ENCODE data around the gene WDR59.

DNA sequence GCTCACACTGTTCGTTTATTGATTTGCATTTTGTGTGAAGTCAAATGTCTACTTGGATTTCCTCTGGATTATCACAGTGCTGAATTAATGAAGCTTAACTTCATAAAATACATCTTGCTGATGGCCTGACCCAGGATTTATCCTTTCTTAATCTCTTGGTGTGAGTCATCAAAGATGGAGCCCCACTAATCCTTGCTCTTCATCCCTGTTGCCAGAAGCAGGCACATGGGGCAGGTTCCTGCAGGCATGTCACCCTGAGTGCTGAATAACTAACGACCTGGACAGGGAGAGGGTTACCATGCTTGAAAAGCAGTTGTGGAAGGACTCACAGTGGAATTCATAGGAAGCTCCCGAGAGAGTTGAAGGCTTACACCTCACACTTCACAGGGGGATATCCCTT, 154.3 kb downstream of the WDR59 start:
- TF ChIP-seq, protein P1, sequence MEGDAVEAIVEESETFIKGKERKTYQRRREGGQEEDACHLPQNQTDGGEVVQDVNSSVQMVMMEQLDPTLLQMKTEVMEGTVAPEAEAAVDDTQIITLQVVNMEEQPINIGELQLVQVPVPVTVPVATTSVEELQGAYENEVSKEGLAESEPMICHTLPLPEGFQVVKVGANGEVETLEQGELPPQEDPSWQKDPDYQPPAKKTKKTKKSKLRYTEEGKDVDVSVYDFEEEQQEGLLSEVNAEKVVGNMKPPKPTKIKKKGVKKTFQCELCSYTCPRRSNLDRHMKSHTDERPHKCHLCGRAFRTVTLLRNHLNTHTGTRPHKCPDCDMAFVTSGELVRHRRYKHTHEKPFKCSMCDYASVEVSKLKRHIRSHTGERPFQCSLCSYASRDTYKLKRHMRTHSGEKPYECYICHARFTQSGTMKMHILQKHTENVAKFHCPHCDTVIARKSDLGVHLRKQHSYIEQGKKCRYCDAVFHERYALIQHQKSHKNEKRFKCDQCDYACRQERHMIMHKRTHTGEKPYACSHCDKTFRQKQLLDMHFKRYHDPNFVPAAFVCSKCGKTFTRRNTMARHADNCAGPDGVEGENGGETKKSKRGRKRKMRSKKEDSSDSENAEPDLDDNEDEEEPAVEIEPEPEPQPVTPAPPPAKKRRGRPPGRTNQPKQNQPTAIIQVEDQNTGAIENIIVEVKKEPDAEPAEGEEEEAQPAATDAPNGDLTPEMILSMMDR (IDR thresholded peaks at IDR 0.05): no peak
- TF ChIP-seq POLR2A (IDR thresholded peaks at IDR 0.05) (no peak), POLR2AphosphoS5 (IDR thresholded peaks at IDR 0.05) (no peak)

Data from transverse colon (tissue), 4 donors.